Natural killer cell (primary cell): ENCODE measurements around the gene USHBP1. TPM values are rescaled to one million over a fixed set of nuclear protein-coding genes. Genes with fewer than 3 reads are reported as not detected.
A peak's percentile ranks its signal among the peaks of the same experiment; 100 is the strongest.

Experiments used
- ATAC-seq, 3 donors: fragments of 150-1000 bp in 2 of 3; fragments of 200-7000 bp in 1 of 3; cut with Tn5 transposase; 1 replicate in 1 of 3; 2 replicates in 2 of 3; pipeline ENCODE4 v1.10.0; 2021; ENCODE audit warnings: mild to moderate bottlenecking in 2 of 3, moderate library complexity in 2 of 3
- DNase-seq, 2 donors: peaks; one replicate each; pipeline versions ENCODE4 v3.0.0 to v3.0.0-alpha.2; 2013 to 2021; ENCODE audit warnings: mixed read lengths in 1 of 2
- H3K27ac ChIP-seq: one replicate; pipeline ENCODE4 v1.5.1; 2013; ENCODE audit warnings: mild to moderate bottlenecking, low read length
- H3K27me3 ChIP-seq: one replicate; pipeline ENCODE4 v1.6.1; 2013; ENCODE audit warnings: low read length; ENCODE audit not compliant: control insufficient read depth, insufficient read depth
- H3K36me3 ChIP-seq: one replicate; pipeline ENCODE4 v1.6.1; 2013; ENCODE audit warnings: low read length; ENCODE audit not compliant: control insufficient read depth, insufficient read depth
- H3K4me1 ChIP-seq: one replicate; pipeline ENCODE4 v1.6.1; 2013; ENCODE audit warnings: low read length; ENCODE audit not compliant: control insufficient read depth, insufficient read depth
- H3K4me3 ChIP-seq: one replicate; pipeline ENCODE4 v1.5.1; 2013; ENCODE audit warnings: low read length
- H3K9me3 ChIP-seq: one replicate; pipeline ENCODE4 v1.6.1; 2013; ENCODE audit warnings: low read length; ENCODE audit not compliant: control insufficient read depth, insufficient read depth
- H3K27ac Mint-ChIP-seq, 2 donors: one replicate each; pipeline ENCODE4 v1.8.0; 2022; ENCODE audit warnings: mild to moderate bottlenecking in 2 of 2, mixed read lengths in 2 of 2, moderate library complexity in 1 of 2
- H3K27me3 Mint-ChIP-seq, 2 donors: one replicate each; pipeline ENCODE4 v1.8.0; 2022; ENCODE audit warnings: low read depth in 2 of 2, mixed read lengths in 2 of 2
- H3K36me3 Mint-ChIP-seq: one replicate; pipeline ENCODE4 v1.8.0; 2022; ENCODE audit warnings: mixed read lengths
- H3K4me1 Mint-ChIP-seq, 2 donors: one replicate each; pipeline ENCODE4 v1.8.0; 2022; ENCODE audit warnings: mixed read lengths in 2 of 2
- H3K4me3 Mint-ChIP-seq: one replicate; pipeline ENCODE4 v1.8.0; 2022; ENCODE audit warnings: mild to moderate bottlenecking, moderate library complexity, mixed read lengths
- H3K9me3 Mint-ChIP-seq, 2 donors: one replicate each; pipeline ENCODE4 v1.8.0; 2022; ENCODE audit warnings: mixed read lengths in 2 of 2
- CTCF ChIP-seq: fragments of 200-600 bp; IDR thresholded peaks from one replicate; pipeline ENCODE4 v1.8.0; 2022; ENCODE audit warnings: antibody characterized with exemption
- WGBS: methylation state at CpG from one replicate; pipeline ENCODE4 v1.1.7; 2013; ENCODE audit warnings: missing lambda C conversion rate; ENCODE audit not compliant: insufficient coverage; 5-methylcytosine and 5-hydroxymethylcytosine counted together
- intact Hi-C: fragments of 100-400 bp; cut with micrococcal nuclease; formaldehyde crosslinking; loops from one replicate; pipeline ENCODE4 v1.14.2; 2022
- total RNA-seq, 4 donors: library from RNA; stranded (reverse); fragments of 120-200 nt in 1 of 4; gene quantifications; one replicate each; pipeline versions ENCODE4 v1.2.3 to v1.2.4, GENCODE V29; 2013 to 2022

USHBP1 gene
- total RNA-seq, 3 donors from 2014 or later (not counting 1 experiment from before 2014, with no cell fraction given), result not detected

DNA sequence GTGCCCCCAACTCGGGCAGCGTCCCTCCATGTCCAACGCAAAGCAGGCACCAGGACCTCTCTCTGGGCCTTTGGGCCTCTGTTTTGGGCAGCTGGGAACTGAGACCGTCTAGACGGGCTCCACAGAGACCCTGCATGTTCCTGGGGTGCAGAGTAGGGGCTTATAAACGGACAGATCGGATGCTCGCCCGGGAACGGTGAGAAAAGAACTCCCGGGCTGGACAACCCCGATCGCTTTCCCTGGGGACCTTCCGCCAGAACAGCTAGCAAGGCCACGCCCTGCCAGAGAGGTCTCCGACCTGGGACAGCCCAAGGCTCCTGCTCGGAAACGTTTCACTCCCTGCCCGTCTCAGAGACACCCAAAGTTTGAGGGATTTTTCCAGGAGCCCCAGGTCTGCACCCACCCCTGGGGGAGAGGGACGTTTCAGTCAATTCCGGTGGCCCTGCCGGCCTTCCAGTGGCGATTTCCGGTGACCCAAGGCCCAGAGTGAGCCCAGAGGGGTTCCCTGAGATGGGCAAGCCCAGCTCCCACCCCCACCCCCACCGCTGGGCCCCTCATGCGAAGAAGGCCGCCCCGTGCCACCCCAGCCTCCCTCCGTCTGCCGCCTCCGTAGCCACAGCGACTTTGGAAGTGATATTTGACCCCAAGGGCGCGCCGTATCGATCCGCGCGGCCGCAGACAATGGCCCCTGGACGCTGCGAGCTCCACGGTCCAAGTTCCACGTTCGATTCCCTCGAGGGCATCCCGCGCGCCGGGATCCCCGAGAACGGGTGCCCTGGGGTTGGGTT is 20.5 kb downstream of the USHBP1 start:
- H3K9me3 Mint-ChIP-seq, result no peaks in the 10 kb centered on the region
- no peaks in the 10 kb centered on the region for H3K27me3 ChIP-seq
- no peak for DNase-seq
- no peak overlapping the region for H3K27ac Mint-ChIP-seq
- intact Hi-C loops, result no loop called here
- no peaks in the 10 kb centered on the region for H3K9me3 ChIP-seq
- no peak overlapping the region for H3K27ac ChIP-seq
- TF ChIP-seq CTCF, result no peak
- 79% methylated on average over 51 of the region's 52 CpGs for whole genome bisulfite sequencing
- H3K36me3 ChIP-seq, result no peaks in the 10 kb centered on the region
- H3K4me3 Mint-ChIP-seq, result peak overlapping the region; percentile 35
- no peak overlapping the region for H3K4me3 ChIP-seq
- peaks cover 19% of the 10 kb centered on the region for H3K4me1 ChIP-seq
- no peak for ATAC-seq
- H3K36me3 Mint-ChIP-seq, result no peaks in the 10 kb centered on the region
- peaks cover 0 to 21% of the 10 kb centered on the region in 2 donors for H3K4me1 Mint-ChIP-seq
- H3K27me3 Mint-ChIP-seq, result no peaks in the 10 kb centered on the region

- no peak overlapping the region for H3K27ac ChIP-seq
- ATAC-seq, result no peak
- no peak overlapping the region for H3K27ac Mint-ChIP-seq
These were observed 21.2 kb downstream of the USHBP1 start for GRCh38 chr19:17243211-17243829.

GRCh38 chr19:17242431-17243208 is 21.9 kb downstream of the USHBP1 start:
- no peak for TF ChIP-seq CTCF
- Histone ChIP-seq H3K27ac (no peak overlapping the region), H3K9me3 (no peaks in the 10 kb centered on the region), H3K4me3 (no peak overlapping the region), H3K36me3 (no peaks in the 10 kb centered on the region), H3K27me3 (no peaks in the 10 kb centered on the region), H3K4me1 (peaks cover 19% of the 10 kb centered on the region)
- no peak for ATAC-seq
- Mint-ChIP-seq H3K27me3 (no peaks in the 10 kb centered on the region), H3K27ac (no peak overlapping the region), H3K4me3 (peak overlapping the region; percentile 18), H3K4me1 (peaks cover 0 to 21% of the 10 kb centered on the region in 2 donors), H3K9me3 (no peaks in the 10 kb centered on the region), H3K36me3 (no peaks in the 10 kb centered on the region)
- intact Hi-C loops, result no loop called here
- DNase-seq, result no peak
- WGBS, result 75% methylated on average over 8 of the region's 8 CpGs

More at GRCh38 chr19:17243211-17243829, 21.2 kb downstream of the USHBP1 start:
- TF ChIP-seq CTCF, result no peak
- H3K27me3 ChIP-seq, result no peaks in the 10 kb centered on the region
- Mint-ChIP-seq H3K4me1 (peaks cover 0 to 21% of the 10 kb centered on the region in 2 donors), H3K27me3 (no peaks in the 10 kb centered on the region), H3K9me3 (no peaks in the 10 kb centered on the region), H3K4me3 (peak overlapping the region; percentile 21), H3K36me3 (no peaks in the 10 kb centered on the region)
- intact Hi-C loops, result no loop called here
- peaks cover 19% of the 10 kb centered on the region for H3K4me1 ChIP-seq
- no peaks in the 10 kb centered on the region for H3K9me3 ChIP-seq
- no peak overlapping the region for H3K4me3 ChIP-seq
- WGBS, result 91% methylated on average over 8 of the region's 8 CpGs
- no peak for DNase-seq
- no peaks in the 10 kb centered on the region for H3K36me3 ChIP-seq
